NCI-H510A (cell line): ENCODE results near the gene LRMDA.

Experiments used
- DNase-seq: peaks from one replicate; lab custom pipeline; 2025; lab: John Stamatoyannopoulos, UW

LRMDA gene

DNA sequence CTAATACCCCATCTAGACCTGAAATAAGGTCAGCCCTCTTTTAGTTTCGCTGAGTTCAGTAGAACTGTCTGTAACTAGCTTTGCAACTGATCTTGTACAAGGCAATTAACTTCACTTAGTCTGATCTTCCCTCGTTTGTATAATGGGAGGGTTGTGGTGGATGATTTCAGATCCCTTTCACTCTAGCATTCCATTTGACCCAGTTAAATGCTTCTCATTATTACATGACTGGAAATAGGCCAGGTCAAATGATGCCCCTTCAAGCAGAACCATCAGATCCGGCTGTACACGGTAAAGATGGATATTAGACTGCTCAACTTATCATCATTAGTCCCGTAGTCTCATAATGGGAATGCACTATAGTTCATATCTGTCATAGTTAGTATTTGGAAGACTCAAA lies 1009.0 kb downstream of the LRMDA start:
- no peak for DNase-seq

GRCh38 chr10:76442113-76442512 lies 1010.7 kb downstream of the LRMDA start:
- no peak for DNase-seq

DNA sequence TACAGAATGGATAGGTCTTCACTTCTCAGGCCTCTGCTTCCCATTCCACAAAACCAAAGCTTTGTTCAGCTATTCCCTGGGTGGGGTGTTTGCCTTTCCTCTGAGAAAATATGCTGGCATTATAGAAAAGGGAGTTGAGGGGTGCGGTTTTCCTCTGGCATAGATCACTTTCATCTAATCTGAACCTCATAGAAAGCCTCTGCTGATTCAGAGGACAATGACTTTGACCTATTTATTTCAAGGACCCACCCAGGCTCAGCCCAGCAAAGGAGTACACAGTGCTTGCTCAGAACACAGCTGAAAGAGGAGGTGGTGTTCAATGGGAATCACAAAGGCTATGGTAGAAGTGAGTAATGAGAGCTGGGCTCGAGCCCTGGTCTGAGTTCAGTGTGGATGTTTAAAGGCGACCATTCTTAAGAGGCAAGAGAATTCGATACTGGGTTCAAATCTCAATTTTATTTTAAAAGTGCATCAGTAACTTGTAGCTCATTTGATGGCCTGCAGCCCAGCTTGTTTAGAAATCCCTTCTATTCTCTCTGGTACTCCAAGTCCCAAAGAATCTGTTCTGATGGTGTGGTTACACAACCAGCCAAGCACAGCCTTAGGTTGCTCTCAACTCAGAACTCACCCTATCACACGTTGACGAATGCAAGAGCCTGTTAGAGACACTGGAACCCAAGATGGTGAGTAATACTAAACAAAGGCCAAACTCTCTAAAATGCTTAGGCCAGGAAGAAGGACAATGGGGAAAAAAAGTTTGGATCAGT lies 1012.8 kb downstream of the LRMDA start:
- DNase-seq, result no peak

- no peak for DNase-seq
Observed at GRCh38 chr10:76447578-76447977, 1016.2 kb downstream of the LRMDA start.

GRCh38 chr10:76451911-76452310 lies 1020.5 kb downstream of the LRMDA start:
- no peak for DNase-seq

DNA sequence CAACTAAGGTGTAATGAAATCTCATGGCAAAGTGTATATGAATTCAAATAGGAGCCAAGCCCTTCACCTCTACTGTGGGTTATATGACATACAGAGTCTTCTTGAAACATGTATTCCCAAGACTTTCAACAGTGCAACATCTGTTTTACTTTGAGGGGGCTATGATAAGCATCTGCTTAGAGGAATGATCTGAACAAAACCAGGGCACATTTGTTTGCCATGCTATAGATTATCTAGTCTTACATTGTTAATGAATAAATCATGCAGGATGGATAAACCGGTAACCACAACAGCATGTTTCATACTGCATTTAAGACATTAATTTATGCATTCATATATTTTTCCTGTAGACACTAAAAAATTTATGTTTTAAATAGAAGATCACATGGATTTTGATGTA lies 1021.9 kb downstream of the LRMDA start:
- no peak for DNase-seq

DNA sequence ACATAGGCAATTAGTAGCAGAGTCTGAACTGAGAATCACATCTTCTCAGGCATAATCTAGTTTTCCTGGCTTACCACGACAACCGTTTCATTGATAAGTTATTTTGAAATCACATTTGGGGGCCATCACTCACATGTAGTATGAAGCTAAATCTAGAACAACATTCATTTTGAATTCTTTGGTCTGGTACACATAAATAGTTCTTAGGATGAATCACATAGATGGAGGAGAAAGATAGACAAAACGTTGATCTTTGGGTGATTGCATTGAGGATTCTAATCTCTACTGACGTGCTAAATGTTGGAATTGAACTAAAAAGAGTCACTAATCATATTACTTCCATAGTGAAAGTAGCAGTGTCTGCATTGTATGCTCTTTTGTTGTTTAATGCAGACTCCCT lies 1022.6 kb downstream of the LRMDA start:
- DNase-seq, result no peak

- no peak for DNase-seq
Observed at GRCh38 chr10:76454506-76455140, 1023.2 kb downstream of the LRMDA start.

- no peak for DNase-seq
Observed at GRCh38 chr10:76456197-76456596, 1024.8 kb downstream of the LRMDA start.

DNA sequence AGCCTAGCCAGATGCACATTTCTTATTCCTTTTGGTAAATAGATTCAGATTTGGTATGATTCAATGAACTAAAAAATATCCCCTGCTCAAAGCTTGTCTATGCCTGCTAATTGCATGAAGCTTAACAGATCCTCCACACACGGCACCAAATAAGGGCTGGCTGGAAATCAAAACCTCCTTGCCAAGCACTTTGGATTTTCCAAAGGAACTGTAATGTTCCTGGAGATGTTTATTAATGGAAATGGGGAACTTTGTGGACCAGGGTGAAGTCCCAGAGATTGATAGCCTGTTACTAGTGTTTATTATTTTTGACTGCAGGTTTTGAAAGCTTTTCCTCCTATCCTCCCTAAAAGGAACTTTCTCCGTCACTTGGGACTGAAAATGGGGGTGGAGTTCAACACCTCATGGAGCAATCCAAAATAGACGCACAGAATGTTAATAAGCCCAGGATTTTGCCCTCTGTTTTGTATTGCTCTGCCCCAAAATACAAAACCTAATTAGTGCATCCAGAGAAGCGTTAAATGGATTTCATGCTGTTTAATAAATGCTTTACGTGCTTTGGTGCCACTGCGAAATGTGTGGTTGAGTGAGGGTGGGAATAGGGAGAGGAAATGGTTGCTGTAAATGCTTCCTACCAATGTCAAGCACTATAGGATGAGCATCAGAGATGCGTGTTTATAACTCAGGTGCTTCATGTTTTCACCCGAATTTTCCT lies 1027.7 kb downstream of the LRMDA start:
- no peak for DNase-seq

- no peak for DNase-seq
Observed at GRCh38 chr10:76461024-76461423, 1029.6 kb downstream of the LRMDA start.

DNA sequence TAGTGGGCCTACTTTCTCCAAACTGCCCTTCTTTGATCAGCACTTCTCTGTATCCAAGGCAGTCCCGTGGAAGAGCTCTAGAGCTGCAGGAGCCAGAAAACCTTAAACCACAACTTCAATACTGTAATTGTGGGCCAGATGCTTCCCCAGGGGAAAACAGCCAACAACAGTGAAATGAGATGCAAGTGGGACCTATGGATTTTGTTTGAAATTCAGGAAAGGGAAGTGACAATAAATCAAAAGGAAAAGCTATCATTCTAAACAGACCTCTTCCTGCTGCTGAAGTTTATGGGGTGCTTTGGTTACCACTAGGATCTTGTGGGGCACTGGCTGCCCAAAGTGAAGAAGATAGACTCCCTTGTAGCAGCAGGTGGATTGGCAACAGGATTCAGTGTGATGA lies 1031.7 kb downstream of the LRMDA start:
- no peak for DNase-seq

DNA sequence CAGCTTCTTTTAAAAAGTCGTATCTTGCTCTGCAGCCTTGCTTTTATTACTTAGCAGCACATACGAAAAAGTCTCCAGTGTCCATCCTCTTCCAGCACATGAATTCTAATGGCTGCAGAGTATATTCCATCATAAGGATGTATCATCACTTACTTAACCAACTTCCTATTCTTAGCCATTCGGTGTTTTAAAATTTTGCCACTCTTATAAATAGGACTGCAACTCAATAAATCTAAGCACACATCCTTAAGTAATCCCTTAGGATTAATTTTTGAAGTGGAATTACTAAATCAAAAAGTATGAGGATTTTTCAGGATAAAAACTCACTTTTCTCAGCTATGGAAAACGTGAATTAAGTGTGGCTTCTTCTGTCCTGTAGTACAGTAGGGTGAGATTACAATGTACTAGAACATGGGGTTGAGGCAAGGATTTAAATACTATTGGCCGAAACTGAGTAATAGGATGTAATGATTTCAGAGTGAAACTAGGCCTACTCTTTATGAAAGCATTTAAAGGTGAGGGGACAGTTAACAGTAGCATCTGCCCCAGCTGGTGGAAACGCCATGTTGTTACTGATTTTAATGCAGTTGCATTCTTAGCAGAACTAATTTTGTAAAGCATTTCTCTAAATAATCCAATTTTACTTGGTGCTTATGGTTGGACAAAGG lies 1035.5 kb downstream of the LRMDA start:
- no peak for DNase-seq

DNA sequence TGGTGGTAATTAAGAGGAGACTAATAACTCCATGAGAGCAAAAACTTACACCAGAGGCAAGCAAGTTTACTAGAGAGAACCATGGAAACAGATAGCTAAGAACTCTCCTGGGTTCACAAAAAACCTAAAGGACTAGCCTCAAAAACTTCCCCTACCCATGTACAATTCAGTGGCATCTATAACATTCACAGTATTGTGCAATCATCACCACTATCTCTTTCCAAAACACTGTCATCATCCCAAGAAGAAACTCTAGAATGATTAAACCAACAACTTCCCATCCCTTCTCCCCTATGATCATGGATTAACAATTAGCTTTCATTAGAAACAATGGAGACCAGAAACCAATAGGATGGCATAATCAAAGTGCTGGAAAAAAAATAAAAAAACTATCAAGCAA lies 1038.3 kb downstream of the LRMDA start:
- no peak for DNase-seq

GRCh38 chr10:76479103-76479790 lies 1047.8 kb downstream of the LRMDA start:
- DNase-seq, result no peak

- no peak for DNase-seq
Observed at GRCh38 chr10:76481178-76481577, 1049.8 kb downstream of the LRMDA start.

- no peak for DNase-seq
Observed at GRCh38 chr10:76487582-76487981, 1056.2 kb downstream of the LRMDA start.

GRCh38 chr10:76488602-76489001 lies 1057.2 kb downstream of the LRMDA start:
- no peak for DNase-seq

DNA sequence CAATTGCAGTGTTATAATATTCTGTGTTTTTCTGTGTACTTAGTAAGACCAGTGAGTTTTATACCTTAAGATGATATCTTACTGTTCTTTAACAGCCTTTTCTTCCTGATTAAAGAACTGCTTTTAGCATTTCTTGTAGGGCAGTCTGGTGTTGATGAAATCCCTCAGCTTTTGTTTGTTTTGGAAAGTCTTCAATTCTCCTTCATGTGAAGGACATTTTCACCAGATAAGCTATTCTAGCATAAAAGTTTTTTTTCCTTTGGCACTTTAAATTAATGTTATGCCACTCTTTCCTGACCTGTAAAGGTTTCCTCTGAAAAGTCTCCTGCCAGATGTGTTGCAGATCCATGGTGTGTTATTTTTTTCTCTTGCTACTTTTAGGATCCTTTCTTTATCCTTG lies 1059.8 kb downstream of the LRMDA start:
- DNase-seq, result no peak

- DNase-seq, result no peak
Observed at GRCh38 chr10:76492026-76492425, 1060.6 kb downstream of the LRMDA start.

GRCh38 chr10:76492678-76493472 lies 1061.5 kb downstream of the LRMDA start:
- DNase-seq, result no peak
